K562 (cell line): Measurements from ENCODE around the gene PXN. TPM values are rescaled to one million over a fixed set of nuclear protein-coding genes. Genes with fewer than 3 reads are reported as not detected.

Experiments
- CBFA2T3 ChIP-seq: fragments of 450-650 bp; IDR thresholded peaks from 2 replicates; pipeline ENCODE4 v1.6.1; 2017
- RFX1 ChIP-seq: fragments of 450-650 bp; IDR thresholded peaks from 2 replicates; pipeline ENCODE4 v1.6.1; 2016; ENCODE audit warnings: mild to moderate bottlenecking, moderate library complexity
- ZNF318 ChIP-seq, 2 experiments: fragments of 450-650 bp; IDR thresholded peaks; 2 replicates each; pipeline ENCODE4 v1.6.1; 2016; ENCODE audit warnings: mild to moderate bottlenecking in 2 of 2, borderline replicate concordance in 1 of 2, low read depth in 1 of 2, moderate library complexity in 1 of 2
- ZSCAN32 ChIP-seq: fragments of 450-650 bp; formaldehyde crosslinking; IDR thresholded peaks from 2 replicates; pipeline ENCODE4 v1.4.0; 2020; ENCODE audit warnings: mild to moderate bottlenecking, moderate library complexity
- polyA plus RNA-seq, 8 experiments: library from polyadenylated mRNA; depleted of rRNA in 4 of 8; stranded (reverse) in 5 of 8; unstranded in 3 of 8; fragments of >200 nt; fragmentation: Nextera tagmentation in 2 of 8; fragmentation: Illumina TruSeq in 1 of 8; extraction: Ambion mirVana in 2 of 8; extraction: Trizol in 1 of 8; gene quantifications; 2 replicates each; pipeline versions ENCODE4 v1.2.1 to v1.2.3, GENCODE V29; 2011 to 2014; ENCODE audit warnings: inconsistent platforms in 1 of 8, missing spikeins in 1 of 8
- total RNA-seq, 7 experiments: library from RNA; depleted of rRNA in 6 of 7; stranded (reverse); fragments of >200 nt in 6 of 7; fragmentation: Illumina TruSeq in 2 of 7; extraction: Trizol in 2 of 7; gene quantifications; 2 replicates each; pipeline versions ENCODE4 v1.2.1 to v1.2.3, GENCODE V29; 2011 to 2021; ENCODE audit warnings: low replicate concordance in 1 of 7
- TF ChIP-seq, protein P1 (sequence below), 2 experiments: fragments of 450-650 bp; conservative IDR thresholded peaks; 2 replicates each; pipeline ENCODE4 v1.6.1; 2017; ENCODE audit warnings: mild to moderate bottlenecking in 2 of 2, moderate library complexity in 2 of 2

Gene PXN
- total and polyA plus RNA-seq, 9 of the 15 experiments (the other 6 are each of a cell fraction or from before 2014, with no cell fraction given), result 4.0 to 74.1 (median 18.6) TPM

GRCh38 chr12:120266180-120266870 lies 795 bp upstream of the PXN start (continued):
- TF ChIP-seq ZNF318 (IDR thresholded peaks at IDR 0.05; ENCODE audit: borderline replicate concordance in 1 of 2, low read depth in 1 of 2) (0 out of 4 replicates have a peak, but pooled peaks of 1 of the 2 experiments have one; percentile 21), ZSCAN32 (CRISPR knock-in tag) (no peak), RFX1 (no peak), CBFA2T3 (no peak)
- TF ChIP-seq, protein P1, sequence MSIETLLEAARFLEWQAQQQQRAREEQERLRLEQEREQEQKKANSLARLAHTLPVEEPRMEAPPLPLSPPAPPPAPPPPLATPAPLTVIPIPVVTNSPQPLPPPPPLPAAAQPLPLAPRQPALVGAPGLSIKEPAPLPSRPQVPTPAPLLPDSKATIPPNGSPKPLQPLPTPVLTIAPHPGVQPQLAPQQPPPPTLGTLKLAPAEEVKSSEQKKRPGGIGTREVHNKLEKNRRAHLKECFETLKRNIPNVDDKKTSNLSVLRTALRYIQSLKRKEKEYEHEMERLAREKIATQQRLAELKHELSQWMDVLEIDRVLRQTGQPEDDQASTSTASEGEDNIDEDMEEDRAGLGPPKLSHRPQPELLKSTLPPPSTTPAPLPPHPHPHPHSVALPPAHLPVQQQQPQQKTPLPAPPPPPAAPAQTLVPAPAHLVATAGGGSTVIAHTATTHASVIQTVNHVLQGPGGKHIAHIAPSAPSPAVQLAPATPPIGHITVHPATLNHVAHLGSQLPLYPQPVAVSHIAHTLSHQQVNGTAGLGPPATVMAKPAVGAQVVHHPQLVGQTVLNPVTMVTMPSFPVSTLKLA (conservative IDR thresholded peaks at IDR 0.05), result 0 out of 4 replicates have a peak, but pooled peaks of 1 of the 2 experiments have one; percentile 8
